NCI-H1417 (cell line): ENCODE data around the gene SPSB4.

Experiments used
- DNase-seq, 3 experiments: peaks; one replicate each; lab custom pipeline; 2025; lab: John Stamatoyannopoulos, UW

Gene SPSB4

DNA sequence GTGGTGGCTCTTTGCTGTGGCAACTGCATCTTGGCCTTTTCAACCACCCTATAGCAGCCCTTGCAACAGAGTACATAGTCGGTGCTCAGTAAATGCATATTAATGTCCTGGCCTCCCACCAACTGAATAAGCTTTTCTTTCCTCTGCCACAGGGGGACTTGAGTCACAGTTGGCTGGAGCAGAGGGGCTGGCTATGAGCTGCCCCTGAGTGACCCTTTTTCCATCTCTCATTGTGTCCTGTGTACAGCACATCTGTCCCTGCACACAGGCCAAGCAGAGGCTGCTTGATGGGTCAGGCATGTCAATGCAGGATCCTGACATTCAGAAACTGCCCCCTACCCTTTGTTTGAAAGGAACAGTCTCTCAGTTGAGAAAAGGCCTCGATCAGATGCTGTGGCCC lies 22.4 kb downstream of the SPSB4 start:
- DNase-seq, result no peak

DNA sequence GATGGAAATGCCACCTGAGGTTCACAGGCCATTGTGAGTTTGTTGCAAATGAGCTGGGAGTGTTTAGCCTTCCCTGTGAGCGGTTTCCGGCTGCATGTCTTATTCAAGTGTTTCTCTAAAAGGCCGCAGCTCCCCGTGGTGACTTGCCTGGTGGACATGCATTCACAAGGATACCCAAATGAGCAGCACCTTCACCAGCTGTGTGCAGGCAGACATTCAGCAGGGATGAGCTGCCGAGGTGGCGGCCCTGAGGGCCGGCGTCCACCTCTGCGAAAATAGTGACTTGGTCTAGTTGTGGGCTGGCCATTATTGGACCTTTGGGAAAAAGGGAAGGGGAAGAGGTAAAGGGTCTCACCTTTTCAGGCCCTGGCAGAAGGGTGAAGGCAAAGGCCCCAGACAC lies 23.4 kb downstream of the SPSB4 start:
- DNase-seq, result peak in 2 of 3 experiments; percentile 35 to 69

DNA sequence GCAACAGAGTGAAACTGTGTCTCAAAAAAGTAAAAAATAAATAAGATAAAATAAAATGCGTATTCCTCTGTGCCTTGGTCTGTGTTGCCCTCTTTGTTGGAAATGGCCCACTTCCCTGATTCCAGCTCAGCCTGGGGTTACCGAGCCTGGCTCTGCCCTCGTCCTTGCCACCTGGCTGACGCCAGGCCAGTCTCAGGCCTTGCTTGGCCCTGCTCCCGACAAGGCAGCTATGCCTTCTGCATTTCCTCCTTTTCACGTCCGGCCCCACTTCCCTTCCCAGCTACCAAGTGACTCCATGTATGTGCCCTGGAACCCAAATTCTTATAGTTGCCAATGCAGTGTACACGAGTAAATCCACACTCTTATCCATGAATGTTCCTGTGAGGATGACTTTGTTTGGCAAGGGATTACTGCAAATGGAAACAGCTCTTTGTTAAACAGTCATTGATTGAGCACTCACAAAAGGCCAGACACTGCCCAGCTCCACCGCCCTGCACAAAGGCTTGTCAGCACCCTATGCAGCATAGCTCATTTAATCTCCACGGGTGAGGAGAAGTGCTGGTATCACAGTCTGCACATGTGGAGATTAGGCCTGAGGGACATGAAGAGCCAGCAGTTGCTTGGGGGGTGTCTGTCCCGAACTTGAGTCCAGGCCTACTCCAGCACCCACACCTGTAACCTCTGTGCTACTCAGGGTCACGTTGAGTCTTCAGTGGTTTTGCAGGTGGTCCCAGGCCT lies 25.1 kb downstream of the SPSB4 start:
- DNase-seq, result peak in 2 of 3 experiments; percentile 48 to 71

DNA sequence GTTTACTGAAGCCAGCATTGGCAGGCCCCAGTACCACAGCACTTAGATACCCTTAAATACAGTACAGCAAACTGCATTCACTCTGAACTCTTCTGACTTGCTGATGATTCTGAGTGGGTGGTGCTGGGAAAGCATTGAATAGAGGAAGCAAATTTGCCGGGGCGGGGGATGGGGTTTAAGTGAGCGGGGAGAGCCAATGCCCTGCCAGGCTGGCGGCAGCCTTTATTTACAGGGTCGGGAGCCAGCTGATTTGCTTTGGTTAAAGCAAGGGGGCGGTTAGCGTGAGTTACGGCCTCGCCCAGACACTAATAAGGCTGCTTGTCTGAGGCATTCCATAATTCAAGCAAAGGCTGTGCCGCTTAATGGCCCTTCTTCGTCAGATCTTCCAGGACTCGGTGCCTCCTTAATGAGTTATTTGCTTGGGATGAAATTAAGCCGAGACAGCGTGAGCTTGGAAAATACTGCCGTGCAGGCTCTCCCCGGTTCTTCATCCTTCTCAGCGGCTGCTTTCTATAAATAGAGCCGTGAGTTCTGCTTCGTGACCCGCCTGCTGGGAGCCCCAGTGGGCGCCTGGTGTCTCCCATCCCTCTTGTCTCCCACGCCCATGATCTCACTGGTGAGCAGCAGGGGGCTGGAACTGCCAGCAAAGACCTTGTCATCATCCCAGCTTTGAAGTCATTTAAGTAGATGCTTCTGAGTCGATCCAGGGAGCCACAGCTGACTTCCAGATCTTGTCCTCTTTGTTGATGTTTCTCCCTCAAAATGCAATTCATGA lies 25.8 kb downstream of the SPSB4 start:
- DNase-seq, result peak; percentile 60 to 91 (median 79)

DNA sequence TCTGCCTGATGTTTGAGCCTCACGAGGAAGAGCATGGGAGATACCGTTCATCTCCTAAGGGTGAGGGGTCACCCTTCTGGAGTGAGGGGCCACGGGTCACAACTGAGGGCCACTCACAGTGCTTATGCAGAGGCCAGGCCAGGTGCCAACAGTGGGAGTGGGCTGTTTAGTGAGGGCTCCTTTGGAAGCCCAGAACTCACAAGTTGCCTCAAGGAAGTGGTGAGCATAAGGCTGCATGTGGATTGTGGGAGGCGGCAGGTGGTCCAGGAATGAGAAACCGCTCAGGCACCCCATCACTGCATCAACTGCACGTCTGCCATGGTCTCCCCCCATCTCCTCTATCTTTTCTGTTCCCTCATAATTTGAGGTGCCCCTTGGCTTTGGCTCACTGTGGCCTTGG lies 26.5 kb downstream of the SPSB4 start:
- DNase-seq, result no peak

DNA sequence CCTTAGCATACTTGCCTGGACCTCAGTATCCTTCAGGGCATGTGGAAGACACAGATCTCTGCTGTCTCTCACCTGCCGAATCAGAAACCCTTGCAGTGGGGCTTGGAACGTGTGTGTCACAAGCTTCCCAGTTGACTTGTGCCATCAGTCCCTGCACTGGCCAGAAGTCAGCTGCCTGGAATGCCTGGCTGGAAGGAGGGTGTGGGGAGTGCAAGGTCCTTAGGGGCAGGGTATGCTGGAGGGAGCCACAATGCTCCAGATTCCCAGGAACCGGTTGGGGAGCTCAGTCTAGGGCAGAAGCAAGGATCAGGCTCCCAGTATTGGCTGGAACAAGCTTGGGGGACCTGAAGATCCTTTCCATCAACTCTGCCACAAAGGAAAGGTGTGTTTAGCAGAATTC lies 27.1 kb downstream of the SPSB4 start:
- no peak for DNase-seq

DNA sequence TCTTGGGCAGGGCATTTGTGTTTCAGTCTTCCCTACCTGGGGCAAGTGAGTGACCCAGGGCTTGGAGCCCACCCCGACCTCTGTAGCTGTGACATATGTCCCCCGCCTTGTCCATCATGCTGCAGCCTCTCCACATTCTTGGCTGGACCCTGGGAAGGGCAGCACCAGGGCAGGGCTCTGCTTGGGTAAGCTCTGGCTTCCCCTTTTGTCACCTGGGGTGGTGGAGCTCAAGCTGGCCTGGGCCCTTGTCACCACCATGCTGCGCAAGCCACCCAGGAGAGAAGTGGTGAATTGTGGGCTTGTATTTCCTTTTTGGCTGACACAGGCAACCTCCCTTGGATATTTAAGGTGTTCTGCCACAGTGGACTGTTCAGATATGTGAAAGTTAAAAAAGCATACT lies 29.3 kb downstream of the SPSB4 start:
- DNase-seq, result no peak

DNA sequence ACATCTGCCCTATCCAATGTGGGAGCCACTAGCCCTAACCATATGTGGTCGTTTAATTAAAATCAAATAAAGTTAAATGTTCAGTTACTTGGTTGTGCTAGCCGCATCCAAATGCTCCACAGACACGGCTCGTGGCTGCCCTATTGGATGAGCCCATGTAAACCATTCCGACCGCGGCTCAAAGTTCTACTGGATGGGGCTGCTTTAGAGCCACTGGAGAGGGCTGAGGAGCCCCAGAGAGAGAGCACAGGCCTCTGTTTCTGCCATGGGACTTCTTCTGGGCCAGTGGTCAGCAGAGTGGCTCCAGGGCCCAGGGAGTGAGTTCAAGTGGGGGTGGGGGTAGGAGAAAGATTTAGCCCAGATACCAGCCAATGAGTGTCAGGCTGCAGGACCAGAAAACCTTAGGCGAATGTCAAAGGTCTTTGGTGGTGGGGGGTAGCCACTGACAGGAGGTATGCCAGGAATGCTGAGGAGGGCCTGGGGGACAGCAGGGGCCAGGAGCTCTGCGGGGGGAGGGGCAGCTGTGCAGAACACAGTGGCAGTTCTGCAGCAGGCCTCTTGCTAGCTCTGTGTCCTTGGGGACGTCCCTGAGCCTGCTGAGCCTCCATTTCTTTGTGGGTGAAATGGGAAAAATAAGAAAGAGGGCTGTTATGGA lies 30.1 kb downstream of the SPSB4 start:
- DNase-seq, result no peak

DNA sequence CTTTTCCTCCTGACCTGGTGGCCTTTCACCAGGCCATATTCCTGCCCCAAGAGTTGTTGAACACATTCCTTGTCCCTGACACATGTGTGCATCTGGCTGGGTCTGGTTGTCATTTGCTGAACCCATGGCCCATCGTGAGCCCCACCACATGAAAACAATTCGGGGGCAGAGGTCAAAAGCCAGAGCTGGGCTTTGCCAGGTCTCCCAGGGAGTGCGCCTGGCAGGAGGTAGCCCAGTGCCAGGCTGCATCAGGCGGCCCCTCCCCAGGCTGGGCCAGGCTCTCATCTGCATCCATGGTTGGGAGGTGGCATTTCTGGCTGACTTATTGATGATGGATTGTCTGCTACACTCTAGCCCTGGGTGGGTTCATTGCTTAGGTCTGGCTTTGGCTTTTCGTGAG lies 30.9 kb downstream of the SPSB4 start:
- DNase-seq, result no peak

DNA sequence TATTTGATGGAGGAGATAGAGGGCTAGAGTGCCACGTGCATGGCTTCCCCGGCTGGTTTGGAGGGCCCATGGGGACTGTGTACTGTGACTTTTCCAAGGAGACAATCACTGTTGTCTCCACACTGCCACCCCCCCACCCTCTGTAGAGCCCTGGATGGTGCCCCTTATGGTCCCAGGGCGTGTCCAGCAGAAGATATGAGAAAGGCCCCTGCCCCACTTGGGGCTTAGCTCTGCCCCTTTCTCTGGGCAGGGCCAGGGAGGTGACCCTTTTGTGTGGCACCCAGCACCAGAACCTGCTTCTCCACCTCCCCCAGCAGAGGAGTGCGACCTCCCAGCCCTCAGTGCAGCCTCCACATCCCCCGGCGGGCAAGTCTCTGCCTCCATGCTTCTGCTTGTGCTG lies 32.1 kb downstream of the SPSB4 start:
- DNase-seq, result no peak

DNA sequence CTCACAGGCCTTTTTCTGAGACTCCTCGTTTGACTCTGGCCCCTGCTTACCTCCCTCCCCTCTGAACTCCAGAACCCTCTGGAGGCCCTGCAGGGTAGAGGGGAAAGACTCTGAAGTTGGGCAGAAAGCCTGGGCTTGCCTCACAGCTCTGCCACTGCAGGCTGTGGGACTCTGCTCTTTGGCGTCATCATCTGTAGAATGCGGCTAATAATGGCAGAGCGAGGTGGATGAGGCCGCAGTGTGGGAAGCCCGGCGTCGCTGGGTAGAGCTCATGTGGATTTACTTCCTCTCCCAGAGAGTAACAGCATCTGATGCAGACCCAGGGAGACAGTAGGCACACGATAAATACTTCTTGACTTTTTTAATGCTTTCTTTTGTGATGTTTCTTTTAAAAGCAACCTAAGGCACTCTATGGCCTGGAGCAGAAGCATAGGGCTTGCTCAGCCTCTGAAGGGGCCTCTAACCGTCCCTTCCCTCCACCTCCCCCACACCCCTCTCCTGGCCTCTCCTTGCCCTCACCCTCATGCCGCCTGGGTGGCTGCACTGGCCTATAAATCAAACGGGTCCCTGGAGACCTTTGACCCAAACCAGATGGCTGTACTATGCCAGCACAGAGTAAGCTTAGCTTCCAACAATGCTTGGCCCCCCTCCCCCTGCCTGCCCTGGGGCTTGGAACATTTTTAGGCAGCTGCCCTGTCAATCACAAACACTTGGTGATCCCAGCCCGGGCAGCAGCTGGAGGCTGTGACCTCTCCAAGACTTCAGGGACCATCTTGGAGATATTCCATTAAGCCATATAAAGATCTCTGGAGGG lies 32.9 kb downstream of the SPSB4 start:
- DNase-seq, result peak in 1 of 3 experiments; percentile 28

DNA sequence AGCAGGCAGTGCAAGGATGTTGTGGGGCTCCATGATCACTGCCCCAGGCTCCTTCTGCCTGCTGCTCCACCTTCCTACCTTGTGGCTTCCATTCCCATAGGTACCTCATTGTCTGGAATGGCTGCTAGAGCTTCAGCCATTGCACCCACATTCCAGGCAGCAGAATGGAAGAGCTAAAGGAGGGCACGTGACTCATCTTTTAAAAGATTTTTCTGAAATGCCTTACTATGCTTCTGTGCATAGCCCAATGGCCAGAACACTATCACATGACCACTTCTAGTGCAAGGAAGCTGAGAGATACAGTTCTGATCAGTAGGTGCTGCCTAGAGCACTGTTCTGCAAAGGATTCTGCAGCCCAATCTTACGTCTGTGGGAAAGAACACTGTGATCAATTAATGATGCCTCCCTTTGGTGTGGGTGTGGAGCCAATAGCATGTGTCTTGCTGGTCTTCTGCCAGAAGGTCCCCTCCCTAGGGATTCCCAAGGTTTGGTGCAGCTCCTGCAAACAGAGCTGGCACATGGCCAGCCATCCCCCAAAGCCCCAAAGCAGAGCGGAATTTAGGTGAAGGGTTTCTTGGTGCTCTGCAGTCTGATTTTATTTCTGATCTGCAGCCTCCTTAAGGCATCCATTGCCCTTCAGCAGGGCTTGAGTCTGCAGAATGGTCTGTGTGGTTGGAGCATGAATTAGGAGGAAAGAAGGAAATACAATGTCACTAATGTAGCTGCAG lies 34.4 kb downstream of the SPSB4 start:
- DNase-seq, result peak in 1 of 3 experiments; percentile 34

DNA sequence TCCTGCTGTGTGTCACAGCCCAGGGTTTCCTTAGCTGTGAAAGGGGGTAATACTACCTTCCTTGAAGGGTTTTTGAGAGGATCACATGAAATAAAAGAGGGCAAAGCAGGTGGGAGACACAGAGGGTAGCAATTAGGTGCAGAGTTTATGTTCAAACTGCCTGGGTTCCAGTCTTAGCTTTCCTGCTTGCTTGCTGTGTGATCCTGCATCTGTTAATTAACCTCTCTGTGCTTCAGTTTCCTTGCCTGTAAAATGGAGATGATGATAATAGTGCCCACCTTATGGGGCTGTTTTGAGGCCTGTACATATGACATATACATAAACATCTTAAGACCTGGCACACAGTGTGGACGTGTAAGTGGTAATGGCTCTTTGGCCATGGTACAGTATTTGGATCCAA lies 35.0 kb downstream of the SPSB4 start:
- DNase-seq, result peak in 1 of 3 experiments; percentile 36

DNA sequence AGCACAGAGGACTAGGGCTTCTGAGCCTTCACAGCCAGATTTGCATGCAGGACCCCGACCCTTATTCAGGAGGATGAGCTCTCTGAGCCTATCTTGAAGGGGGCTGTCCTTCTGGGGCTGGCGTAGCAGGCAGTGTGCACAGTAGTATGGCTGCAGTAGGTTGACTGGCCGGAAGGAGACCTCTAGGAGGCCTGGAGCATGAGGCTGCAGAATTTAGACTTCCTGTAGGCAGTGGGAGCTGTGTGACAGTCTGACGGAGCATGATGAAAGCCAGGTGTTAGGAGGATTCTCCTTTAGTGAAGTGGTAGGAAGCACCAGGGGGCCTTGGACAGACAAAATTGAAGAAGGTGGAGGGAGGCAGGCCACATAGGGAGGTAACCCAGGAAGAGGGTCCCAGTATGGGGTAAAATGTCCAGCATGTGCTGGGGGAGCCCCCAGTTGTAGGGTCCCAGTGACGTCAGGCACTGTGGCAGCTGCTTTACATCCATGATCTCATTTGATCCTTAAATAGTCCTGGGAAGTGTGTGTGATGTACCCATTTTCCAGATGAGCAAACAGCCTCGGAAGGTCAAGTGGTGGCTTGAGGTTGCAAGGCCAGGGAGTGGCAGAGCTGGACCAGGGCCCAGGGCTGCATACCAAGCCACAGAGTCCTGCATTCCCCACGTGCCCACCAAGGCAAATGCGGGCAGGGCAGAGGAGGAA lies 36.1 kb downstream of the SPSB4 start:
- peak in 1 of 3 experiments; percentile 39 for DNase-seq

DNA sequence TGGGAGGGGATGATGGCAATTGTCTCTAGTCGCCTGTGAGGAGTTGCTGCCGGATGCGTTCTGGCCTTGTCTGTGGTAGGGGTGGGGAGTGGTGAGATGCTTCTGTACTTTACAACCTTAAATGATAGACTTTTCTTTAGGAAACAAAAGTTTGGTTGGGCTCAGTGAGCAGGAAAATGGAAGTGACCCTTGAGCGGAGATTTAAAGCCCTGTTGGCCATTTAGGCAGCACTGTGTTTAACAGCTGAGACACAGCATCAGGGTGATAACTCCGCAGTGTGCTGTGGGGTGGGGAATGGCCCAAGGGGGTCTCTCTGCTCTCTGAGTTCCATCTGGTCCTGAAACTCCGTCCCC lies 36.6 kb downstream of the SPSB4 start:
- DNase-seq, result no peak

DNA sequence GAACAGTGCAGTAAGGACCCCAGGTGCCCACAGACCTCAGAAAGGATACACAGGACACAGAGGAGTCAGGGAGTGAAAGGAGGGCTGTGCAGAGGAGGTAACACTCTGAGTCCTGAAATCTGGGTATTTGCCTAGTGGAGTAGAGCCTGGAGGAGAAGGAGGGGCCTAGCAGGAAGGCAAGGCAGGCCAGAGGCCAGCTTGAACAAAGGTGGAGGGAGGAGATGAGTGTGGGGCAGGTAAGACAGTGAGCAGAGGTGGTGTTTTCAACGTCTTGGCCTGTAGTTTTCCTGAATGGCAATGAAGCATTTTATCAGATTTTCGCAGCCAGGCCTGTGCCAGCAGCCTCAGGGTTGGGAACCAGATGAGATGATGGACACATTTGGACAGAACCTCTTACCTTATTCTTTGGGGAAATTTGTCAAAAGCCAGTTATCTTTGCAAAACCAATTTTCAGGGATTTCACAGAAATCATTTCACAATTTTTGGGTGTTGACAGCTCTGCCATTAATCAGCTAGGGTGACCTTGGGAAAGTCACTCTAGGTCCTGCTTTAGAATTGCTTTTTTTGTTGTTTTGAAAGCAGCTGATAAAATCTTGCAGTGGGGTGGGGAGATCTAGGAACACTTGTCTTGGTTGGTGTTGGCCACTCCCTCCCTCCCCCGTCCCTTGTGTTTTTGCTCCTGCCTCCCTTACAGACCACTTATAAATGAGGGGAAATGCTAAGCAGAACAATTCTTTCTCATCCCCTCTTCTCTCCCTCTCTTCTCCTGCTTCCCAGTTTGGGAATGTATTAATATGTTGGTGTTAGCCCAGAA lies 38.4 kb downstream of the SPSB4 start:
- DNase-seq, result no peak

DNA sequence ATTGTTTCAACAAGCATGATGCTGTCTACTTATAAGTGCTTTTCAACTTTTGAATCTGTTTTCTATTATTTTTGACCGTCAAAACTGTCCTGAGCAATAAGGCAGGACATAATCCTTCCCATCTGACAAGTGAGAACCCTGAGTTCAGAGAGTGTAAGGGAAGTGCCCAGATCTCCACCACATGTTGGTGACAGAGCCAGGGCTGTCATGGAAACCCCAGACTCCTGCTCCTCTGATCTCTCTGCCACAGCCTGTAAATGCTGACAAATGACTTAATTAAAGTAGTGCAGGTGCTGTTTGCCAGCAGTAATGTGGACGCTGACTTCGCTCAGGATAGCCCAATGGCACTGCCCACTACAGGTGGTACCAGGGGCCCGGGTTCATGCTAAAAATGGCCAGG lies 40.3 kb downstream of the SPSB4 start:
- DNase-seq, result peak in 2 of 3 experiments; percentile 45 to 79

DNA sequence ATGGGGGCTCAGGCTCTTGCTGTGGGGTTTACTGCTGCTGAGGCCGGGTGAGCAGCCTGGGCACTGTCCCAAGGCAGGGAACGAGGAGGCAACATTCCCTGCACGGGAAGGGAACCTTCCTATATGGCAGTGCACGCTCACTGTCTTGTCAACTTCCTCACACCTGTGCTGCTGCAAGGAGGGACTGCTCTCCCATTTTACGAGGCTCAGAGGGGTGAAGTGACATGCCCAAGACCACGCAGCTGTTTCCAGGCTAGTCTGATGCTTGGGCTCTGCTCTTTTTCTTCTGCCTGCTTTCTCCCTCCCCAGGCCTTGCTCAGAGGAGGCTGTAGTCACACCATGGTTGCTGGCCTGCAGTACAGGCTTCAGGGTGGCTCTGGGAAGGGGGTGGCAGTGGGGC lies 41.5 kb downstream of the SPSB4 start:
- no peak for DNase-seq

DNA sequence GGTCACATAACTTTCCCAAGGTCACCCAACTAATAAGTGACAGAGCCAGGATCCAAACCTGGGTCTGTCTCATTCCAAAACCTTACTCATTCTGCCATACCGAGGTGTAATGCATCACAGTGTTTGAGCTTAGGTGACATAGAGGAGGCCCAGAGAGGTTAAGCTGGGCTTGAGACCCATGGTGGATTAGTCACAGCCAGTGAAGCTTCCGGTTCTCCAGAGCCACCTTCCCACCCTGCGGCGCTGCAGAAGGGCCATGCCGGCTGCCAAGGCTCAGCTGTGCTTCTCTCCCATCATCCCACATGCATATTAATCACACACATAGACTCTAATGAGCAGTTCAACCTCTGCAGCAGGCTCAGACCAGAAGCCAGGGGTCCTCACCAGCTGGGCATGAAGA lies 42.2 kb downstream of the SPSB4 start:
- no peak for DNase-seq
